Measurements from ENCODE around the gene POLD2.

GRCh38 chr7:44134943-44135628 is 11.7 kb upstream of the POLD2 start:
- no peak for TF ChIP-seq MAX (IDR thresholded peaks at IDR 0.05; ENCODE audit: low read depth, low read length)
- TF ChIP-seq POLR2A (IDR thresholded peaks at IDR 0.05; ENCODE audit: extremely low read depth, insufficient read length): no peak
- TF ChIP-seq CTCF (IDR thresholded peaks at IDR 0.05; ENCODE audit: low read depth, low read length): no peak

All from NB4 (cell line).